Progenitor cell of endocrine pancreas (in vitro differentiated cells): Measurements from ENCODE around the gene KDM1B. TPM values are rescaled to one million over a fixed set of nuclear protein-coding genes. Genes with fewer than 3 reads are reported as not detected.

Experiments
- DNase-seq: peaks from one replicate; pipeline ENCODE4 v3.0.0; 2021; ENCODE audit warnings: low spot score; ENCODE audit not compliant: unreplicated experiment
- H3K27ac Mint-ChIP-seq: 2 replicates; pipeline ENCODE4 v1.8.0; 2021; ENCODE audit warnings: mild to moderate bottlenecking, moderate library complexity, mixed read lengths
- H3K27me3 Mint-ChIP-seq: 2 replicates; pipeline ENCODE4 v1.8.0; 2021; ENCODE audit warnings: mixed read lengths
- H3K36me3 Mint-ChIP-seq: 2 replicates; pipeline ENCODE4 v1.8.0; 2022; ENCODE audit warnings: mixed read lengths; ENCODE audit not compliant: insufficient read depth
- H3K4me1 Mint-ChIP-seq: 2 replicates; pipeline ENCODE4 v1.8.0; 2021; ENCODE audit warnings: low read depth, mixed read lengths
- H3K4me3 Mint-ChIP-seq: 2 replicates; pipeline ENCODE4 v1.8.0; 2021; ENCODE audit warnings: low read depth, mild to moderate bottlenecking, moderate library complexity, mixed read lengths
- H3K9me3 Mint-ChIP-seq: 2 replicates; pipeline ENCODE4 v1.8.0; 2021; ENCODE audit warnings: low read depth, mixed read lengths
- CTCF ChIP-seq: fragments of 200-600 bp; sonication (generic); IDR thresholded peaks from one replicate; pipeline ENCODE4 v1.5.0; 2021; ENCODE audit warnings: antibody characterized with exemption, mild to moderate bottlenecking; ENCODE audit not compliant: unreplicated experiment
- total RNA-seq: library from RNA; stranded (reverse); gene quantifications from 2 replicates; pipeline ENCODE4 v1.2.1, GENCODE V29; 2021

The KDM1B gene
- total RNA-seq, 1 donor from 2014 or later = 21.7 TPM

GRCh38 chr6:18132346-18132745 lies 22.9 kb upstream of the KDM1B start:
- H3K27me3 Mint-ChIP-seq = no peaks in the 10 kb centered on the region
- H3K4me1 Mint-ChIP-seq = no peaks in the 10 kb centered on the region
- no peaks in the 10 kb centered on the region for H3K9me3 Mint-ChIP-seq
- DNase-seq = no peak
- H3K4me3 Mint-ChIP-seq = no peak overlapping the region
- peaks cover 12% of the 10 kb centered on the region for H3K36me3 Mint-ChIP-seq
- TF ChIP-seq CTCF = no peak
- peak overlapping the region; percentile 62 for H3K27ac Mint-ChIP-seq

GRCh38 chr6:18135171-18135570 lies 20.1 kb upstream of the KDM1B start:
- Mint-ChIP-seq H3K9me3 (no peaks in the 10 kb centered on the region), H3K4me1 (no peaks in the 10 kb centered on the region), H3K27ac (no peak overlapping the region), H3K27me3 (no peaks in the 10 kb centered on the region), H3K4me3 (no peak overlapping the region), H3K36me3 (peaks cover 19% of the 10 kb centered on the region)
- TF ChIP-seq CTCF = no peak
- no peak for DNase-seq

GRCh38 chr6:18136260-18136659 lies 19.0 kb upstream of the KDM1B start:
- H3K27me3 Mint-ChIP-seq = no peaks in the 10 kb centered on the region
- no peak for DNase-seq
- H3K4me3 Mint-ChIP-seq = no peak overlapping the region
- no peak overlapping the region for H3K27ac Mint-ChIP-seq
- no peak for TF ChIP-seq CTCF
- H3K36me3 Mint-ChIP-seq = peaks cover 23% of the 10 kb centered on the region
- no peaks in the 10 kb centered on the region for H3K9me3 Mint-ChIP-seq
- H3K4me1 Mint-ChIP-seq = no peaks in the 10 kb centered on the region

- H3K27ac Mint-ChIP-seq = no peak overlapping the region
- no peaks in the 10 kb centered on the region for H3K27me3 Mint-ChIP-seq
- H3K4me3 Mint-ChIP-seq = no peak overlapping the region
- H3K4me1 Mint-ChIP-seq = peaks cover 1% of the 10 kb centered on the region
- DNase-seq = no peak
- no peaks in the 10 kb centered on the region for H3K9me3 Mint-ChIP-seq
- no peak for TF ChIP-seq CTCF
- H3K36me3 Mint-ChIP-seq = peaks cover 25% of the 10 kb centered on the region
Observed at GRCh38 chr6:18138906-18139305, 16.3 kb upstream of the KDM1B start.

- no peak for TF ChIP-seq CTCF
- Mint-ChIP-seq H3K27me3 (no peaks in the 10 kb centered on the region), H3K36me3 (peaks cover 22% of the 10 kb centered on the region), H3K27ac (no peak overlapping the region), H3K9me3 (no peaks in the 10 kb centered on the region), H3K4me1 (peaks cover 1% of the 10 kb centered on the region), H3K4me3 (no peak overlapping the region)
- no peak for DNase-seq
Observed at GRCh38 chr6:18139935-18140621, 15.1 kb upstream of the KDM1B start.
